ENCODE measurements around the gene BTN3A1. TPM values are rescaled to one million over a fixed set of nuclear protein-coding genes. Genes with fewer than 3 reads are reported as not detected.

The BTN3A1 gene
- total RNA-seq, 1 donor from 2014 or later, result 12.7 TPM

GRCh38 chr6:26359765-26360164 is 42.3 kb upstream of the BTN3A1 start:
- H3K36me3 Mint-ChIP-seq (ENCODE audit: low read depth), result no peaks in the 10 kb centered on the region
- H3K4me1 Mint-ChIP-seq, result peaks cover 3% of the 10 kb centered on the region
- H3K27me3 Mint-ChIP-seq (ENCODE audit: low read depth), result no peaks in the 10 kb centered on the region
- TF ChIP-seq CTCF (conservative IDR thresholded peaks at IDR 0.05), result no peak
- DNase-seq (ENCODE audit: low read depth, low spot score), result no peak
- H3K4me3 Mint-ChIP-seq, result no peak overlapping the region
- no peaks in the 10 kb centered on the region for H3K9me3 Mint-ChIP-seq
- no peak overlapping the region for H3K27ac Mint-ChIP-seq (ENCODE audit: unreplicated experiment)

GRCh38 chr6:26360451-26361416 is 41.3 kb upstream of the BTN3A1 start:
- H3K36me3 Mint-ChIP-seq (ENCODE audit: low read depth), result no peaks in the 10 kb centered on the region

GRCh38 chr6:26361544-26361943 is 40.5 kb upstream of the BTN3A1 start:
- no peak for DNase-seq (ENCODE audit: low read depth, low spot score)
- TF ChIP-seq CTCF (conservative IDR thresholded peaks at IDR 0.05), result no peak
- no peaks in the 10 kb centered on the region for H3K27me3 Mint-ChIP-seq (ENCODE audit: low read depth)
- no peaks in the 10 kb centered on the region for H3K9me3 Mint-ChIP-seq
- H3K4me3 Mint-ChIP-seq, result peak overlapping the region; percentile 41
- no peak overlapping the region for H3K27ac Mint-ChIP-seq (ENCODE audit: unreplicated experiment)
- H3K36me3 Mint-ChIP-seq (ENCODE audit: low read depth), result no peaks in the 10 kb centered on the region
- peaks cover 3% of the 10 kb centered on the region for H3K4me1 Mint-ChIP-seq

More at GRCh38 chr6:26360451-26361416, 41.3 kb upstream of the BTN3A1 start:
- no peak for DNase-seq (ENCODE audit: low read depth, low spot score)
- no peak overlapping the region for H3K27ac Mint-ChIP-seq (ENCODE audit: unreplicated experiment)
- peaks cover 3% of the 10 kb centered on the region for H3K4me1 Mint-ChIP-seq
- no peak overlapping the region for H3K4me3 Mint-ChIP-seq
- TF ChIP-seq CTCF (conservative IDR thresholded peaks at IDR 0.05), result no peak
- no peaks in the 10 kb centered on the region for H3K27me3 Mint-ChIP-seq (ENCODE audit: low read depth)
- no peaks in the 10 kb centered on the region for H3K9me3 Mint-ChIP-seq

DNA sequence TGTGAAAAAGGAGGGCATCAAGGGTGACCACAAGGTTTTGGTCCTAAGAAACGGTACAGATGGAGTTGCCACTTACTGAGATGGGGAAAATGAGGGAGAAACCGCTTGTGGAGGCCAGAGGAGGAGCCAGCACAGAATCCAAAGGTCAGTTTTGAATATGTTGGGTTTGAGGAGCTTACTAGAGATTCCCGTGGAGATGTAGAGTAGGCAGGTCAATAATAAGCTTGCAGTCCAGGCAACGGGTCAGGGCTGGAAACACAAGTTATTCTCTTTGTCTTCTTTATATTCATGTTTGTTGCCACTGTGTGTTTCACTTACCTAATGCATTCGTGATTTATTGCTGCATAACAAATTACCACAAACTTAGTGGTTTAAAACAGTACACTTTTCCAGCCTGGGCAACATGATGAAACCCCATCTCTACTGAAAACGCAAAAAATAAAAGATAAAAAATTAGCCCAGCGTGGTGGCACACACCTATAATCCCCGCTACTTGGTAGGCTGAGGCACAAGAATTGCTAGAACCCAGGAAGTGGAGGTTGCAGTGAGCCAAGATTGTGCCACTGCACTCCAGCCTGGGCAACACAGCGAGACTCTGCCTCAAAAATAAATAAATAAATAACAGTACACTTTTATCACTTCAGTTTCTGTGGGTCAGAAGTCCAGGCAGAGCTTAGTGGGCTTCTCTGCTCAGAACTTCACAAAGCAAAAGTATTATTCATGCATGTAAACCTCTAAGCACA is 39.8 kb upstream of the BTN3A1 start:
- H3K4me1 Mint-ChIP-seq, result peaks cover 3% of the 10 kb centered on the region
- no peak for TF ChIP-seq CTCF (conservative IDR thresholded peaks at IDR 0.05)
- no peaks in the 10 kb centered on the region for H3K36me3 Mint-ChIP-seq (ENCODE audit: low read depth)
- H3K9me3 Mint-ChIP-seq, result no peaks in the 10 kb centered on the region
- no peak overlapping the region for H3K27ac Mint-ChIP-seq (ENCODE audit: unreplicated experiment)
- H3K27me3 Mint-ChIP-seq (ENCODE audit: low read depth), result no peaks in the 10 kb centered on the region
- peak overlapping the region; percentile 41 for H3K4me3 Mint-ChIP-seq
- no peak for DNase-seq (ENCODE audit: low read depth, low spot score)

GRCh38 chr6:26362836-26363220 is 39.2 kb upstream of the BTN3A1 start:
- TF ChIP-seq CTCF (conservative IDR thresholded peaks at IDR 0.05), result no peak
- no peak overlapping the region for H3K27ac Mint-ChIP-seq (ENCODE audit: unreplicated experiment)
- H3K9me3 Mint-ChIP-seq, result no peaks in the 10 kb centered on the region
- no peaks in the 10 kb centered on the region for H3K36me3 Mint-ChIP-seq (ENCODE audit: low read depth)
- DNase-seq (ENCODE audit: low read depth, low spot score), result no peak
- H3K4me1 Mint-ChIP-seq, result peaks cover 3% of the 10 kb centered on the region
- H3K4me3 Mint-ChIP-seq, result peak overlapping the region; percentile 8
- no peaks in the 10 kb centered on the region for H3K27me3 Mint-ChIP-seq (ENCODE audit: low read depth)
